Forelimb muscle (tissue), 1 donor: ENCODE results near the gene MRO. TPM values are rescaled to one million over a fixed set of nuclear protein-coding genes. Genes with fewer than 3 reads are reported as not detected.
"Not testable (repeated sequence)": the region's sequence is repeated elsewhere in the genome, so short reads cannot be mapped to it uniquely, and the experiment has no call there.

ENCODE experiments used
- DNase-seq: peaks from one replicate; pipeline ENCODE4 v3.0.0-alpha.2; 2013; ENCODE audit warnings: low read depth
- polyA plus RNA-seq: library from polyadenylated mRNA; unstranded; fragments of 120-200 nt; gene quantifications from one replicate; pipeline ENCODE4 v1.2.1, GENCODE V29; 2013; ENCODE audit not compliant: insufficient read length

MRO gene
- polyA plus RNA-seq, 1 donor = 0.33 TPM

DNA sequence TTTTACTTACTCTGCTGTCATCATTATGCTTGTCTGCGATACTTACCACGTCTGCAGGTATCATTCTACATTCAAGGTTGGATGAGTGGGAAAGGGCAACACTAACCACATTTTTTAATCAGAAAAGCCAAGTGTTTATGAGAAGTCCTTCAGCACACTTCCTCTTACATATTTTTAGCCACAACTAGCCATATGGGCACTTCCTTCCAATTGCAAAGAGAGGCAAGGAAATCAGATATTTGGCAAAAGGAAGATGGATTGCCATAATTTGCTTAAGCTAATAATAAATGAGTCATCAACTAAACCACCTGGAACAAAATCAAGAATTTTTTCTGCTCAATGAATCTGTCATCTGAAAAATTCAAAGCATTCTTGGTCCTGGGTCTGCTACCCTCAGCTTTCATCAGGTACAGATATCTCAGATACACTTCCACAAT, 16.7 kb upstream of the MRO start:
- no peak for DNase-seq

DNA sequence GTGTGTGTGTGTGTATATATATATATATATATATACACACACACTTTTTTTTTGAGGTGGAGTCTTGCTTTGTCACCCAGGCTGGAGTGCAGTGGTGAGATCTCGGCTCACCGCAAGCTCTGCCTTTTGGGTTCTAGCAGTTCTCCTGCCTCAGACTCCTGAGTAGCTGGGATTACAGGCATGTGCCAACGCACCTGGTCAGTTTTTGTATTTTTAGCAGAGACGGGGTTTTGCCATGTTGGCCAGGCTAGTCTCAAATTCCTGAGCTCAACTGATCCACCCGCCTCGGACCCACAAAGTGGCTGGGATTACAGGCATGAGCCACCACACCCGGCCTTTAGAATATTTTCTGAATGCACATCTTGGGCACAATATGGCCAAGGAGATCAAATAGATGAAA, 13.7 kb upstream of the MRO start:
- not testable (repeated sequence) for DNase-seq

DNA sequence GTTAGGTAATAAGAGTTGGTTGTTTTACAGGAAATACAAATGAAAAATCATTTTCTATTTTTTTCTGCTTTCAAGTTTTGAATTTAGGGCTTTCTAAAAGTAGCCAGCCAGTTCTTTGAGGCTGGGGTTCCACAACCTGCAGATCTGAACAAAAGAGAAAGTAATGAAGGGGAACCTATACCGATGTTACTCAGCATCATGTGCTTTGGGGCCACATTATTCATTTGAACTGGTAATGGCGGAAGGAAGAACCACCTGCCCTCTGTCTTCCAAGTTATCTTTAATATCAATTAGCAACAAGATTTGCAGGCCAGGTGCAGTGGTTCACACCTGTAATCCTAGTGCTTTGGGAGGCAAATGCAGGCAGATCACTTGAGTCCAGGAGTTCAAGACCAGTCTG, 12.9 kb upstream of the MRO start:
- DNase-seq = no peak

DNA sequence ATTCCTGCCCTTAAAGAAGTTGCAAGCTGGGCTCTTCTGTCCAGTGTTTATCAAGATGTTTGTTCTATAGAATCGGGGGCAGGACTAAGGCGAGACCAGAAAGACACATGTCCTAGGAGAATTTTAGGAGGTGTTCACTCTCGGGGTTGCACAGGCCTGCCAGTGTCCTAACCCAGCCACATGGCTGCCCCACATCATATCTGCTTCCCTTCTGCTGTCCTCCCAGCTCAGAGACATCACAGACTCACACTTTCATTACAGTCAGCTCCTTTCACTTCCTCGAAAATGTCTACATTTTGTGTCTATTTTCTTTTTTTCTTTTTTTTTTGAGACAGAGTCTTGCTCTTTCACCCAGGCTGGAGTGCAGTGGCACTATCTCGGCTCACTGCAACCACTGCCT, 10.7 kb upstream of the MRO start:
- DNase-seq = no peak

DNA sequence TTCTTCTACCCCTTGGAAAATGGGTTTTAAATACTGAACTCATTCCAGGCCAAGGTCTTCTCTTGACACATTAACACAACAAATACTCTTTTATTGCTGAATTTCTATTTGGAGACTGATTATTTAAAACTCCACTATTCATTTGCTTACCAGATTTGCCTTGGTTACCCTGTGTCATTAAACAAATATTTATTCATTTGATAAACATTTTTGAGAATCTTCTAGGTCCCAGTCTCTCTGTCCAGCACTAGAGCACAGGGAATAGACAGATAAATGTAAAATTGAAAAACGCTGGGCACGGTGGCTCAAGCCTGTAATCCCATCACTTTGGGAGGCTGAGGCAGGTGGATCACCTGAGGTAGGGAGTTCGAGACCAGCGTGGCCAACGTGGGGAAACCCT, 9.8 kb upstream of the MRO start:
- no peak for DNase-seq

DNA sequence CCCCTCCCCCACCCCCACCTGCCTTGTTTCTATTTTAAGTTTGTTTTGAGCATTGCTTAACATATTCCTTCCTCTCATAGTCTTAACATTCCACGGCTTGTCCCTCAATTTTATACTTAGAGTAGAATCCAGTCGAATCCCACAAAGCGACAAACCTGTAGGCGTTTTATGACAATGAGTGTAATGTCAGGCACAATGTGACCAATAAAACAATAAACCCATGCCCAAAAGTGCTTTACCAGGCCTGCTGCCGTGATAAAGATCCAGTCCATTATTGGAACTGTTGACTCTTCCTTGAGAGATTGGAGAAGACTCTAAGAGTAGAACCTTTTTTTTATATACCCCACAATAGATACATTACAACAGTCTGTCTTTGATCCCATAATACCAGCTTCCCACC, 6.2 kb upstream of the MRO start:
- DNase-seq = no peak

DNA sequence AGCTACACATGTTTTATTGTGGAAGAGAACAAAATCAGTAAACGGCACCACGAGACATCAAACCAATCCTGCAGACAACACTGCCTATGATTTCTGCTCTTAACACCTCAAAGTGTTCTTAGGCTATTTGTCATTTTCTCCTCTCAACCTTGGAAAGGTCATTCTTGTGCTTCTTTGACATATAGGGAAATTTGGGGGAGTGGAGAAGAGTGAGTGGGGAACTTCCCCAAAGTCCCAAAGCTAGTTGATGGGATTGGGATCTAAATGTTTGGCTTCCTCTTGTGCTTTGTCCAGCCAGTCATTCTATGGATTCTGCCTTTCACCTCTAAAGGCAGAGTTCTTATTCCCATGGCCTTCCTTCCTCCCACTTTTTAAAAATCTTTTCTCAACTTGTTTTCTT, 5.8 kb upstream of the MRO start:
- no peak for DNase-seq

DNA sequence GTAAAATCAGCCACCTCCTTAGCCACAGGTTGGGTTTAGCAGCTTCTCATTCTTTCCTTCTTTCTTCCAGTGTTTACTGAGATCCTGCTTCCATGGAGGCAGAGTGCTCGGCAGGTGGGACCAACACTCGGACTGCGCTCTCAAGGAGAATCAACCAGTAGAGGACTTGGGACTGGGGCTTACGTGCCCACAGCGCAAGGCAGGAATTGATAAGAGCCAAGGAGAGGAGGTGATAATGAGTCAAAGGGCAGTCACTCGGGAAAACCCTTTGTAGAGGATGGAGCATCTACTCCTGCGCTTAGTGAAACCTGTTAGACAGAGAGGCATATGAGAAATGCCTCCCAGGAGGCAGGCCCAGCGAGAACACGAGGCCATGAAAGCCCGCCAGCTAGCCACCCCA, 2.9 kb upstream of the MRO start:
- no peak for DNase-seq

DNA sequence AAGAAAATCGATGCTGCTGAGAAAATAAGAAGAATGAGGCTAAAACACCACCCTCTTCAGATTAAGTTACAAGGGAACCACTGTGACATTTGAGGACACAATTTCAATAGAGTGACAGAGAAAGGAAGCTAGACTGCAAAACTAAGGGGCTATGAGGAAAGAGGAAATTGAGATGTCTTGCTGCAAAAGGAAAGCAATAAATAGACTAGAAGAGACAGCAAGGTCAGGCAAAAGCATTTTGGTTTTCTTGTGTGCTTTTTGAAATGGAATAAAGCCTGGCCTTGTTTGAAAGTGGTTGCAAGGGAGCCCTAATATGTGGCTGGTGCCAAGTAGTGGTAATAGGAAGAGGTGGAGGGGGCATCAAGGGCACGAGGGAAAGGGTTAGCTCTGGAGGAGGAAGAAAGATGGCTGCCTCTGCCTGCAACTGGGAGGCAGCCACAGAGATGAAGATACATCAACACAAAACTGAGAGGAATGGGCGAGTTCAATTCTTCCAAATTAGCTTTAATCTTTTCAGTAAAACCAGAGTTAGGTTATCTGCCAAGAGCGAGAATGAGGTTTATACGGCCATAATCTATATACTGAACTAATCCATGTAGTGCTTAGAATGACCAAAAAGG, 1.2 kb upstream of the MRO start:
- DNase-seq = no peak

DNA sequence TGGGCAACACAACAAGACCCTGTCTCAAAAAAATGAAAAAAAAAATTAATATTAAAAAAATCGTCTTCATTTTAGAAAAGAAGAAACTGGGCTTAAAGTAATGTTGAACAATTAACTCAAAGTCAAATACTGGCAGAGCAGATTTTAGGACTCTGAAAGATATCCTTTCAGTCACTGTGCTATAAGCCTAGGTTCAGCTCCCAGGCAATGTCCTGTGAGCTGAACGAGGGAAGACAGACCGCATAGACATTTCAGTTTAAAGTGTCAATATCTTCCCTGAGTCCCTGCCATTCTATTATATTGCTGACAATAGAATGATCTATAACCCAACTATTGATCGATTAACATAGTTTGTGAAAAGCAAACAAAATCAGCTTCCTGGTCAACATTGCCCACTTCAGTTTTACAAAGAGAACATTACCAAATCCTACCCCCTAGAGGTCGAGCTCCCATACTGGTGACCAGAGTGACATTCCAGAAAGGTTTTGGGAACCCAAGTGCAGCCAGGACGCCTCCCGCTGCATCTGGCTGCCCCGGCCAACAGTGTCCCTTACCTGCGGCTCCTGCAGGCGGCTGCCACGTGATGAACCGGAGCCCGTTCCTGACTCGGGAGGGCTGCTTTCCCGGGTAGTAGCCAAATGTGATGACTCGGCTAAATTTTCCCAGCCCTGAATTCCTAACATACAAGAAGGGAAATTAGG, 639 bp downstream of the MRO start:
- no peak for DNase-seq

DNA sequence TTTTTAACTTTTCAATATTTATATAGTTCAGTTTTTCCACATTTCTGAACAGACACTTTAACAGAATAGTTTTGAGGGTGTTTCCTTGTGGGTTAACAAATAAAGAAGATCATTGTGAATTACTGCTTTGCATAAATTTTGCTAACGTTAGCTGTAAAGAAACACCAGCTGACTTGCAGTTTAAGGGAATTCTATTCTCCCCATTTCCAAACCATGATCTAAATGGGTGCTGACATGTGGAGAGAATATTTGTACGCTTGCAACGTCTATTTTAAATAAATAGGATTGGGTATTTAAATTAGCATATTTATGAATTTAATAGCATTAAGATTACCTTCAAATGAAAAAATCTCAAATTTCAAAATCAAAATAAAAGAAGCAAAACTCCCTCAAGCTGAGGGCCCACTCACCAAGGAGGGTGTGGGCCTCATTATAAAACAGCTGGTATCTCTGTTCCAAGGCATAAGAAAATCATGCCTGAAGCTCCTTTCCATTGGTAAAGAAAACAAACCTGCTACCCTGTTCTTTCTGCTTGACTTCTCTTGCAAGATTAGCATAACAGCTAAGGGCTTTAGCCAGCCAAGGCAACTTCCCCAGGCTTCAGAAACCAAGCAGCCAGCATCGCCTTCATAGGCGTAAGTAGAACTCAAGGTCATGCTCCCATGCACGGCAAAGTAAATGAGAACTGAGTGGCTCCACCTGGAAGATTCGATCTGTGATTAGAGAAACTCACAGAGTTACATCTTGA, 3.2 kb downstream of the MRO start:
- DNase-seq = no peak

DNA sequence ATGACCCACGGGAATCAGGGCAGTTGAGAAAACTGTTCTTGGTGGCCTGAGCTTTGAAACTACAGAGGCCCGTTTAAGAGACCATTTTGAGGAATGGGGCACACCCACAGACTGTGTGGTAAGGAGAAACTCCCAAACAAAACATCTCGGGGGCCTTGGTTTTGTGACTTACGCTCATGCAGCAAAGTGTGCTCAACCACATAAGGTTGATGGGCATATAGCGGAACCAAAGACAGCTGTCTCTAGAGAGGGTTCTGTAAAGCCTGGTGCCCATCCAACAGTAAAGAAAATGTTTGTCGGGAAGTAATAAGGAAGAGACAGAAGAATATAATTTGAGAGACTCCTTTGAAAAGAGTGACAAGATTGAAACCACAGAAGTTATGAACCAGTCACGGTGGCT, 5.4 kb downstream of the MRO start:
- DNase-seq = no peak

DNA sequence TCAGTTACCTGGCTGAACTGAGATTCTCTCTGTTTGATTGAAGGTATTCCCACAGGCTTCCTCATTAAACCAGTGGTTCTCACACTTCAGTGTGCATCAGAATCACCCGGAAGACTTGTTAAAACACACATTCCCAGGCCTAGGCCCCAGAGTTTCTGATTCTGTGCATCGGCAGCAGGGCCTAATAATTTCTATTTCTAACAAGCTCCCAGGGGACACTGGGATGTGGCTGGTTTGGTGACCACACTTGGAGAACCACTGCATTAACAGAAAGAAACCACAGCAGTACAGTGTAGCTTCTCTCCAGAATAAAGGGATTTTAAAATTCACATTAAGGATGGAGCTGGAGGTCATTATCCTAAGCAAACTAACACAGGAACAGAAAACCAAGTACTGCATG, 6.5 kb downstream of the MRO start:
- no peak for DNase-seq

DNA sequence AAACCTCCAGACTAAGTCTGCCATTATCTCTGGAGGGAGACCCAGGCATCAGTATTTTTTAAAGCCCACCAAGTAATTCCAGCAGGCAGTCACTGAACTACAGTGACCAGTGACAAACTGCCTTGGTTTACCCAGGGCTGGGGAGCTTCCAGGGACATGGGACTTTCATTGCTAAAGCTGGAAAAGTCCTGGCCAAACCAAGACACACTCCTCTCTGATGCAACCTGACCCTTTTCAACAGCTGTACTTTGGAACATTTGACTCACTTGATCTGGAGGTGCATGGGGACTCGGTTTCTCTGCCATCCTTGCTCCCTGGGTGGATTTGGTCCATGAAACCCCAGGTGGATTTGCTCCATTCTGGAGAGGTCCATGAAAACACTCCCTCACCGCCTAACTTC, 7.0 kb downstream of the MRO start:
- no peak for DNase-seq

DNA sequence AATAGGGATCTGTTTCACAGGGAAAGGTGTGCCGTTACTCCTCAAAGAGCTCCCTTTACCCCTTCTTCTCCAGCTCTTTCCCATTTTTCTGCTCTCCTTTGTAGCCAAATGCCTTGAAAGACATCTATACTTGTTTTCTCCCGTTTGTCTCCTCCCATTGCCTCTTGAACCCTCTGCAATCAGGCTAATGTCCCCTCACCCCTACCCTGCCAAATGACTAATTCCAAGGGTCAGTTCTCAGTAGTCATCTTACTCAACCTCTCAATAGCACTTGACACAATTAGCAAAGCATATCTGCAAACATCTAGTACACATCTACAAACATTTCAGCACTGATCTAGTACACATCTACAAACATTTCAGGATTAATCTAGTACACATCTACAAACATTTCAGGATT, 12.6 kb downstream of the MRO start:
- no peak for DNase-seq

DNA sequence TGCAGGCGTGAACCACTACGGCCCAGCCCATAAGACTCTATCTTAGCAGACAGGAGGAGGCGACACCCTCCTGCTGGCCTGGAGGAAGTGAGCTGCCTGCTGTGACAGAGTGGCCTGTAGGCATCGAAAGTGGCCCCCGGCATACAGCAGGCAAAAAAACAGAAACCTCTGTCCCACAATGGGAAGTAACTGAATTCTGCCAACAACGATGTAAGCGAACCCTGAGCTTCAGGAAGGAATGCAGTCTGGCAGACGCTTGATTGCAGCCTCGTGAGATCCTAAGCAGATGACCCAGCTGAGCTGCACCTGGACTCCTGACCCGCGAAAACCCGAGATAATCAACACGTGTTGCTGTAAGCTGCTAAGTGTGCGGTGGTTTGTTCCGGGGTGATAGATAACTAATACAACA, 13.6 kb downstream of the MRO start:
- DNase-seq = no peak

DNA sequence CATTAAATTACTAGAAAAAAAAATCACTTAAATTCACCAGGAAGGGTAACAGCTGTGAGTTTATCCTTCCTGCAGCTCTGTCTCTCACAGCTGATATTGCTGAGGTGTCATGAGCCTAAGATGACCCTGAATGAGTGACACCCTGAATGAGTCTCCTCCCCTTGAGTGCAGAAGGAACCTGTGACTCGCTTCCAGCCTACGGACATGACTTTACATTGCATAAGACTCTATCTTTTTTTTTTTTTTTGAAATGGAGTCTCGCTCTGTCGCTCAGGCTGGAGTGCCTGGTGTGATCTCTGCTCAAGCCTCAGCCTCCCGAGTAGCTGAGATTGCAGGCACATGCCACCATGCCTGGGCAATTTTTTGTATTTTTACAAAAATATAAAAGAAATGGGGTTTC, 14.1 kb downstream of the MRO start:
- no peak for DNase-seq

DNA sequence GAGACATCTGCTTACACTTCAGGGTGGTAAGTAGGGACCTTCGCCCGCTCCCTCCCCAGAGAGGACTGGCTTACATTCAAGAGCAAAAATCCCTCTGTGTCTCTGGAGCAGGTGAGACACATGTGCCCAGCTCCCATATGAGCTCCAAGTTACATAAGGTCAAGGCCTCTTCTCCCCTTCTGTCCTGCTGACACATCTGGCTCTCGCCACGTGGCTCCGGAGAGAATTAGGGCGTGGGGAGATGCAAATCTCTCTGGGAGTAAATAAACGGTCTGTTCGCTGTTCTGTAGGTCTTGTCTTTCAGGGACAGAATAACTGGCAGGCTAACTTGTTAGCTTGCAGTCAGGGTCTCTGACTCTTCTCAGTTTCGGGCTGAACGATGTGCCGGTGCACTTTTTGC, 16.2 kb downstream of the MRO start:
- no peak for DNase-seq

DNA sequence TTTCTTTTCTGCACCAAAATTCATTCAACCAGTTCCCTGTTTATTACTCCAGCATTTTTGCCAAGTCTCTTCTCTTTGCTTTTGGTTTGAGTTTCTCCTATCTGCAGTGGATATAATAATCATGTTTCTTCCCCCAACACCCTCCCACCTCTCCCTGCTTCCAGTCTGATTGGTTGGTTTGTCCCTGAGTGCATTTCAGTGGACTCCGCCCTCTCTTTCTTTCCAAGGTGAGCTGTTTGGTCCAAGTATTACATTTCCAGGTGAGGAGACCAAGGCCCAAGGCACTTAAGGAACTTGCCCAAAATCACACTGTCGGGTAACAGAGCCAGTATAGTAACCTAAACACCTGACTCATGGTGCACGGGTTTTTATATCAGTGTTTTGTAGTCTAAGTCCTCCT, 17.7 kb downstream of the MRO start:
- DNase-seq = no peak

DNA sequence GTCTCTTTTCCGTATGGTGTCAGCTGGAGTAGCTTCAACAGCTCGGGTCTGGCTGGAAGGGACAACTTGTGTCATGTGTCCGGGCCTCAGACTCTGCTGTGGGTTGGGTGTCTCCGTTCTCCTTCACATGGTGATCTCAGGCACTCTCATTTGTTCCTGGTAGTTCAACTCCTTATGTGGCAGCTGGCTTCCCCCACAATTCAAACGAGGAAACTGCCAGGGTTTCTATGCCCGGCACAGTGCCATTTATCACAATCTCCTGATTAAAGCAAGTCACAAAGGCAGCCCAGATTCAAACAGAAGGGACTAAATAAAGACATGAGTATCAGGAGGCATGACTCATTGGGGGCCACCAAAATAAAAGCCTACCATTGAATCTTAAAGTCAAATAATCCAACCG, 22.7 kb downstream of the MRO start:
- no peak for DNase-seq

DNA sequence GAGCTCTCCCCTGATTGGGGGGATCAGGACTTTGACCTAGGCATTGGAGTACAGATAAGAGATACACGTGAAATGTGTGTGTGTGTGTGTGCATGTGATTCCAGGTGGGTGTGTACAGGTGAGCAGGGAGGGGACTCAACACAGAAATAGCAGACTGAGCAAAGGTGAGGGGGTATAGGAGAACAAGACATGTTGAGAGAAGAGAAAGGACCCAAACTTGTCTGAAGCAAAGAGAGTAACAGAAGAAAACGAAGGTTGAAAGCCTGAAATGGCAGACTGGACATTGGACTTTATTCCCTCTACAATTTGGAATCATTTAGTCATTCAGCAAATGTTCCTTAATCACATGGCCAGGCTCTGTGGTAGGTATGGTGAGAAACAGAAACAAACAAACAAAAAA, 23.3 kb downstream of the MRO start:
- no peak for DNase-seq

DNA sequence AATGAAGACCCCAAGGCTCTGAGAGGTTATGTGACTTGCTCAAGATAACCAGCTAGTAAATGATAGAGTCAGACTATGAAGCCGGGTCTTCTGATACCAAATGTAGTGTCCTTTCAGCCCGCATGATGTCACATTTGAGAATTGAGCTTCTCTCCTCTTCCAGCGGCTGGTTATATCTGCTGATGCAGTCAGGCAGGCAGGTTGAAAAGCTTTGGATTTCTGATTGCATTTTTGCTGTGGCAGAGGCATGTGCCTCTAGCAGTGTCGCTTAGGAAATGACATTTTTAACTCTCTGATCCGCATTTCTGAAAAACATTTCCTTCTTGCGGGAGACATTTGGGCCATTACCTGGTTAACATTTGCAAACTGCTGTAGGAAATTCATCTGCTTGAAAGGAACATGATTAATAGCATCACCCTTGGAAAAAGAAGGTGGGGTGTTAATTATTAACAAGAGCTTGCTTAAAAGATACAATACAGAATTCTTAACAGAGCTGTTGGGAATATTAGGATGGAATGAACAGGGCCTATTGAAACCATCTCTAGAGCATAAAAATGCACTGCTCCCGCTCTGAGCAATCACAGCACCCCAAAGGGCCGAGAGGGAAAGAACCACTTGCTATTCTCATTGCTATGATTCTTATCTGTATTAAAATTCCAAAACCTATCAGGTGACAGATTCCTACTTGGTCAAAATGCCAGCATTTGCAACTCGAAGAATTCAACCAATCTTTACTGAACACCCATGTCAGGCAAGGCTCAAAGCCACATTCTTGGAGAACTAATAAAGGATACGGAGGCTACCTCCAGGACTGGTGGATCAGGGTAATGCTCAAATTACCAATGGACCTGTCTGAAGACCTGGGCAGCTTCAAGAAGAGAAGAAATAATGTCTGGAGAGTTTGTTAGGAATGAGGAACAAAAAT, 25.9 kb downstream of the MRO start:
- no peak for DNase-seq
